Thyroid gland (tissue), 4 donors: ENCODE data around the gene CYP2C19. TPM values are rescaled to one million over a fixed set of nuclear protein-coding genes. Genes with fewer than 3 reads are reported as not detected.
"Not testable (repeated sequence)": the region's sequence is repeated elsewhere in the genome, so short reads cannot be mapped to it uniquely, and the experiment has no call there.

ENCODE experiments used
- DNase-seq, 2 donors: peaks; one replicate each; pipeline ENCODE4 v3.0.0-alpha.2; 2019
- H3K27ac ChIP-seq, 3 donors: fragments of 200-600 bp; sonication (generic); 1 replicate in 2 of 3; 2 replicates in 1 of 3; pipeline ENCODE4 v1.5.1; 2016 to 2019; ENCODE audit warnings: mild to moderate bottlenecking in 1 of 3, moderate library complexity in 1 of 3
- H3K27me3 ChIP-seq: fragments of 200-600 bp; sonication (generic); one replicate; pipeline ENCODE4 v1.5.1; 2019
- H3K36me3 ChIP-seq, 2 donors: fragments of 200-600 bp; sonication (generic); one replicate each; pipeline ENCODE4 v1.5.1; 2016 to 2019
- H3K4me1 ChIP-seq, 2 donors: fragments of 200-600 bp; sonication (generic); one replicate each; pipeline ENCODE4 v1.5.1; 2017 to 2019
- H3K4me3 ChIP-seq, 3 donors: fragments of 200-600 bp; sonication (generic); replicated peaks in 1 of 3; 1 replicate in 2 of 3; 2 replicates in 1 of 3; pipeline ENCODE4 v1.5.1; 2016; ENCODE audit warnings: mild to moderate bottlenecking in 1 of 3
- H3K9me3 ChIP-seq: fragments of 200-600 bp; sonication (generic); one replicate; pipeline ENCODE4 v1.5.1; 2017
- POLR2A ChIP-seq, 2 donors: fragments of 450-650 bp; IDR thresholded peaks; one replicate each; pipeline ENCODE4 v1.6.1; 2017; ENCODE audit warnings: antibody characterized with exemption in 2 of 2, mild to moderate bottlenecking in 2 of 2, moderate library complexity in 1 of 2
- WGBS, 2 donors: methylation state at CpG; one replicate each; pipeline ENCODE4 v1.1.5; 2017; 5-methylcytosine and 5-hydroxymethylcytosine counted together
- intact Hi-C: fragments of 100-400 bp; cut with DNase I; formaldehyde crosslinking; loops from one replicate; pipeline ENCODE4 v1.15.1; 2023
- total RNA-seq, 4 donors: library from RNA; depleted of rRNA; stranded (reverse); fragments of >200 nt; gene quantifications; one replicate each; pipeline ENCODE4 v1.2.3, GENCODE V29; 2016
- TF ChIP-seq, protein P1 (sequence below), 6 experiments: fragments of 200-600 bp in 3 of 6; fragments of 450-650 bp in 3 of 6; sonication (generic) in 3 of 6; IDR thresholded peaks; one replicate each; pipeline ENCODE4 v1.5.1; 2016 to 2019; ENCODE audit warnings: antibody characterized with exemption in 6 of 6, mild to moderate bottlenecking in 2 of 6, inconsistent platforms in 1 of 6, moderate library complexity in 1 of 6

CYP2C19 gene
- total RNA-seq, 4 donors from 2014 or later: not detected

DNA sequence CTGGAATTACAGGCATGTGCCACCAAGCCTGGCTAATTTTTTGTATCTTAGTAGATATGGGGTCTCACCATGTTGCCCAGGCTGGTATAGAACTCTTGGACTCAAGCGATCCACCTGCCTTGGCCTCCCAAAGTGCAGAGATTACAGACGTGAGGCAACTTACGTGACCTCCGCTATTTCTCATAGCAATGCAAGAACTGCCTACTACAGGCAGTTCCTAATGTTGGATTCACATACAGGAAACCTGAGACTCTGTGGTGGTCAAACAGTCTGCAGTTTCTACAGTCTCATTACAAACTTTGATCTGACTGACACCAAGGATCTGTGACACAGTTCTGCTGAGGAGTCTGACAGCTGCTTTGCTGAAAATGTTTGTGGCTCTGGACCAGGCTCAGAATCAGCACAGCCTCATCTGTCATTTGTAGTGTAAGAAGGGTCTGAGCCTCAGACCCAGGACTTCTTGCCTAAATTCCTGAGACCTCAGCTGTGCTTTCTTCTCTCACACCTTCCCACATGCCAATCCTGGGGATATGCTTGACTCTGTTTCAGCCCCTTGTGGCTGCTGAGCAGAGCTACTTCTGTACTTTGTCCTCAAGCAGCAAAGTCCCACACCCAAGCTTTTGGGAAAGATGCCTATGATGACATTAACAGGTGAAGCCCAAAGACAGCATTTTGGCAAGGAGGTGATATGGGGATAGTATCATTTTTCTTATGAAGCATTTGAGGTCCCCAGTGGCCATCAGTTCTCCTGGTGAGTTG is 128.0 kb downstream of the CYP2C19 start:
- no peaks in the 10 kb centered on the region for H3K27me3 ChIP-seq
- 84 to 93% methylated on average over 4 of the region's 4 CpGs for WGBS, 2 donors
- intact Hi-C loops: no loop called here
- DNase-seq: no peak
- H3K4me1 ChIP-seq: no peaks in the 10 kb centered on the region
- no peak overlapping the region for H3K27ac ChIP-seq
- H3K36me3 ChIP-seq: no peaks in the 10 kb centered on the region
- no peaks in the 10 kb centered on the region for H3K9me3 ChIP-seq
- TF ChIP-seq, protein P1, sequence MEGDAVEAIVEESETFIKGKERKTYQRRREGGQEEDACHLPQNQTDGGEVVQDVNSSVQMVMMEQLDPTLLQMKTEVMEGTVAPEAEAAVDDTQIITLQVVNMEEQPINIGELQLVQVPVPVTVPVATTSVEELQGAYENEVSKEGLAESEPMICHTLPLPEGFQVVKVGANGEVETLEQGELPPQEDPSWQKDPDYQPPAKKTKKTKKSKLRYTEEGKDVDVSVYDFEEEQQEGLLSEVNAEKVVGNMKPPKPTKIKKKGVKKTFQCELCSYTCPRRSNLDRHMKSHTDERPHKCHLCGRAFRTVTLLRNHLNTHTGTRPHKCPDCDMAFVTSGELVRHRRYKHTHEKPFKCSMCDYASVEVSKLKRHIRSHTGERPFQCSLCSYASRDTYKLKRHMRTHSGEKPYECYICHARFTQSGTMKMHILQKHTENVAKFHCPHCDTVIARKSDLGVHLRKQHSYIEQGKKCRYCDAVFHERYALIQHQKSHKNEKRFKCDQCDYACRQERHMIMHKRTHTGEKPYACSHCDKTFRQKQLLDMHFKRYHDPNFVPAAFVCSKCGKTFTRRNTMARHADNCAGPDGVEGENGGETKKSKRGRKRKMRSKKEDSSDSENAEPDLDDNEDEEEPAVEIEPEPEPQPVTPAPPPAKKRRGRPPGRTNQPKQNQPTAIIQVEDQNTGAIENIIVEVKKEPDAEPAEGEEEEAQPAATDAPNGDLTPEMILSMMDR (IDR thresholded peaks at IDR 0.05): no peak
- no peak for TF ChIP-seq POLR2A (IDR thresholded peaks at IDR 0.05)
- H3K4me3 ChIP-seq: no peak overlapping the region

DNA sequence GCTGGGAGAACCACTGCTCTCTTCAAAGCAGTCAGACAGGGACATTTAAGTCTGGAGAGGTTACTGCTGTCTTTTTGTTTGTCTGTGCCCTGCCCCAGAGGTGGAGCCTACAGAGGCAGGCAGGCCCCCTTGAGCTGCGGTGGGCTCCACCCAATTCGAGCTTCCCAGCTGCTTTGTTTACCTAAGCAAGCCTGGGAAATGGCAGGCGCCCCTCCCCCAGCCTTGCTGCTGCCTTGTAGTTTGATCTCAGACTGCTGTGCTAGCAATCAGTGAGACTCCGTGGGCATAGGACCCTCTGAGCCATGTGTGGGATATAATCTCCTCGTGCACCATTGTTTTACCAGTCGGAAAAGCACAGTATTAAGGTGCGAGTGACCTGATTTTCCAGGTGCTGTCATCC is 135.9 kb downstream of the CYP2C19 start:
- H3K27ac ChIP-seq, H3K9me3 ChIP-seq, DNase-seq, H3K36me3 ChIP-seq, H3K4me3 ChIP-seq, intact Hi-C loops, H3K27me3 ChIP-seq, H3K4me1 ChIP-seq: not testable (repeated sequence)
- 86 to 88% methylated on average over 6 to 7 of the region's 7 CpGs for WGBS, 2 donors

- intact Hi-C loops: no loop called here
- Histone ChIP-seq H3K27ac (no peak overlapping the region), H3K36me3 (no peaks in the 10 kb centered on the region), H3K4me1 (no peaks in the 10 kb centered on the region), H3K4me3 (no peak overlapping the region), H3K27me3 (no peaks in the 10 kb centered on the region), H3K9me3 (no peaks in the 10 kb centered on the region)
- TF ChIP-seq, protein P1 (IDR thresholded peaks at IDR 0.05): no peak
- no peak for TF ChIP-seq POLR2A (IDR thresholded peaks at IDR 0.05)
- no peak for DNase-seq
- WGBS, 2 donors: 87 to 89% methylated on average over 1 of the region's 1 CpG
Observed at GRCh38 chr10:94902080-94902479, 139.6 kb downstream of the CYP2C19 start.

- H3K9me3 ChIP-seq: no peaks in the 10 kb centered on the region
- no peaks in the 10 kb centered on the region for H3K36me3 ChIP-seq
- no peaks in the 10 kb centered on the region for H3K4me1 ChIP-seq
- WGBS, 2 donors: 0% methylated on average over 1 of the region's 1 CpG
- TF ChIP-seq, protein P1 (IDR thresholded peaks at IDR 0.05): no peak
- no peak for TF ChIP-seq POLR2A (IDR thresholded peaks at IDR 0.05)
- H3K4me3 ChIP-seq: no peak overlapping the region
- intact Hi-C loops: no loop called here
- H3K27me3 ChIP-seq: no peaks in the 10 kb centered on the region
- DNase-seq: no peak
- no peak overlapping the region for H3K27ac ChIP-seq
Observed at GRCh38 chr10:94902570-94902969, 140.1 kb downstream of the CYP2C19 start.

Other genes with a start within 250 kb of the CYP2C19 start
- gene HELLS, start 216.9 kb upstream of the CYP2C19 start, total RNA-seq: 10 to 100 TPM in 1 of 4 donors, 1 to 10 TPM in 3; 2.7 to 11.2 (median 8.4) TPM
- not detected for gene CYP2C18, start 79.0 kb upstream of the CYP2C19 start, total RNA-seq
- not detected for gene CYP2C9, start 176.0 kb downstream of the CYP2C19 start, total RNA-seq